KBM-7 (cell line): ENCODE data around the gene RMI2.
A peak's percentile ranks its signal among the peaks of the same experiment; 100 is the strongest.

ENCODE experiments used
- DNase-seq: peaks from one replicate; pipeline ENCODE4 v3.0.0-alpha.2; 2015
- in situ Hi-C: fragments of 300-500 bp; cut with MboI; formaldehyde crosslinking; loops from 2 replicates; pipeline ENCODE4 v1.14.3; 2020; ENCODE audit warnings: low sequenced_read_pairs, low pct_unique_long_range_greater_than_20kb, mixed read lengths

Gene RMI2

GRCh38 chr16:11308493-11309283, 36.6 kb upstream of the RMI2 start:
- in situ Hi-C loops = no loop called here
- DNase-seq = peak; percentile 89

- DNase-seq = peak; percentile 51
- in situ Hi-C loops = no loop called here
Observed at GRCh38 chr16:11309895-11310633, 35.2 kb upstream of the RMI2 start.

- DNase-seq = no peak
- in situ Hi-C loops = no loop called here
Observed at GRCh38 chr16:11310634-11310977, 34.7 kb upstream of the RMI2 start.

GRCh38 chr16:11310997-11311561, 34.2 kb upstream of the RMI2 start:
- peak; percentile 94 for DNase-seq

GRCh38 chr16:11312718-11313492, 32.4 kb upstream of the RMI2 start:
- in situ Hi-C loops = no loop called here
- no peak for DNase-seq

More at GRCh38 chr16:11310997-11311561, 34.2 kb upstream of the RMI2 start:
- in situ Hi-C loops = no loop called here

GRCh38 chr16:11313493-11314308, 31.6 kb upstream of the RMI2 start:
- in situ Hi-C loops = no loop called here
- DNase-seq = no peak

GRCh38 chr16:11314309-11314894, 30.9 kb upstream of the RMI2 start:
- DNase-seq = no peak
- in situ Hi-C loops = no loop called here

GRCh38 chr16:11315510-11315909, 29.7 kb upstream of the RMI2 start:
- in situ Hi-C loops = no loop called here
- peak; percentile 46 for DNase-seq

- no peak for DNase-seq
- in situ Hi-C loops = no loop called here
Observed at GRCh38 chr16:11316331-11317015, 28.8 kb upstream of the RMI2 start.

- no peak for DNase-seq
- in situ Hi-C loops = no loop called here
Observed at GRCh38 chr16:11318817-11319216, 26.4 kb upstream of the RMI2 start.

- DNase-seq = no peak
- in situ Hi-C loops = no loop called here
Observed at GRCh38 chr16:11319529-11320146, 25.6 kb upstream of the RMI2 start.

- in situ Hi-C loops = no loop called here
- no peak for DNase-seq
Observed at GRCh38 chr16:11320170-11320569, 25.1 kb upstream of the RMI2 start.

- in situ Hi-C loops = no loop called here
- no peak for DNase-seq
Observed at GRCh38 chr16:11321662-11322061, 23.6 kb upstream of the RMI2 start.

- DNase-seq = no peak
- in situ Hi-C loops = no loop called here
Observed at GRCh38 chr16:11322823-11323222, 22.4 kb upstream of the RMI2 start.

- in situ Hi-C loops = no loop called here
- DNase-seq = no peak
Observed at GRCh38 chr16:11323551-11324336, 21.5 kb upstream of the RMI2 start.

GRCh38 chr16:11325404-11326083, 19.7 kb upstream of the RMI2 start:
- peak; percentile 41 for DNase-seq
- in situ Hi-C loops = no loop called here
